ENCODE measurements around the gene GPR146.

- TF ChIP-seq POLR2AphosphoS5 (IDR thresholded peaks at IDR 0.05; ENCODE audit: low read depth, low read length) = no peak
- TF ChIP-seq, protein P1, sequence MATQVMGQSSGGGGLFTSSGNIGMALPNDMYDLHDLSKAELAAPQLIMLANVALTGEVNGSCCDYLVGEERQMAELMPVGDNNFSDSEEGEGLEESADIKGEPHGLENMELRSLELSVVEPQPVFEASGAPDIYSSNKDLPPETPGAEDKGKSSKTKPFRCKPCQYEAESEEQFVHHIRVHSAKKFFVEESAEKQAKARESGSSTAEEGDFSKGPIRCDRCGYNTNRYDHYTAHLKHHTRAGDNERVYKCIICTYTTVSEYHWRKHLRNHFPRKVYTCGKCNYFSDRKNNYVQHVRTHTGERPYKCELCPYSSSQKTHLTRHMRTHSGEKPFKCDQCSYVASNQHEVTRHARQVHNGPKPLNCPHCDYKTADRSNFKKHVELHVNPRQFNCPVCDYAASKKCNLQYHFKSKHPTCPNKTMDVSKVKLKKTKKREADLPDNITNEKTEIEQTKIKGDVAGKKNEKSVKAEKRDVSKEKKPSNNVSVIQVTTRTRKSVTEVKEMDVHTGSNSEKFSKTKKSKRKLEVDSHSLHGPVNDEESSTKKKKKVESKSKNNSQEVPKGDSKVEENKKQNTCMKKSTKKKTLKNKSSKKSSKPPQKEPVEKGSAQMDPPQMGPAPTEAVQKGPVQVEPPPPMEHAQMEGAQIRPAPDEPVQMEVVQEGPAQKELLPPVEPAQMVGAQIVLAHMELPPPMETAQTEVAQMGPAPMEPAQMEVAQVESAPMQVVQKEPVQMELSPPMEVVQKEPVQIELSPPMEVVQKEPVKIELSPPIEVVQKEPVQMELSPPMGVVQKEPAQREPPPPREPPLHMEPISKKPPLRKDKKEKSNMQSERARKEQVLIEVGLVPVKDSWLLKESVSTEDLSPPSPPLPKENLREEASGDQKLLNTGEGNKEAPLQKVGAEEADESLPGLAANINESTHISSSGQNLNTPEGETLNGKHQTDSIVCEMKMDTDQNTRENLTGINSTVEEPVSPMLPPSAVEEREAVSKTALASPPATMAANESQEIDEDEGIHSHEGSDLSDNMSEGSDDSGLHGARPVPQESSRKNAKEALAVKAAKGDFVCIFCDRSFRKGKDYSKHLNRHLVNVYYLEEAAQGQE (IDR thresholded peaks at IDR 0.05; ENCODE audit: insufficient read depth in 1 of 2, low read depth in 2 of 2, low read length in 2 of 2) = no peak
- TF ChIP-seq SIN3A (IDR thresholded peaks at IDR 0.05; ENCODE audit: borderline replicate concordance, insufficient read depth, low read length) = no peak
- no peak for TF ChIP-seq FOXP2 (optimal IDR thresholded peaks at IDR 0.05; ENCODE audit: borderline replicate concordance, extremely low read depth, extremely low read length, insufficient read depth)
- no peak for TF ChIP-seq TAF1 (IDR thresholded peaks at IDR 0.05; ENCODE audit: borderline replicate concordance, insufficient read depth, low read length)
Measured at GRCh38 chr7:1050956-1051690, 6.8 kb downstream of the GPR146 start.

Data from PFSK-1 (cell line).